ENCODE data around the gene PHOX2B. TPM values are rescaled to one million over a fixed set of nuclear protein-coding genes. Genes with fewer than 3 reads are reported as not detected.

Gene PHOX2B
- total and polyA plus RNA-seq, 9 of the 15 experiments (the other 6 are each of a cell fraction or from before 2014, with no cell fraction given), result not detected

DNA sequence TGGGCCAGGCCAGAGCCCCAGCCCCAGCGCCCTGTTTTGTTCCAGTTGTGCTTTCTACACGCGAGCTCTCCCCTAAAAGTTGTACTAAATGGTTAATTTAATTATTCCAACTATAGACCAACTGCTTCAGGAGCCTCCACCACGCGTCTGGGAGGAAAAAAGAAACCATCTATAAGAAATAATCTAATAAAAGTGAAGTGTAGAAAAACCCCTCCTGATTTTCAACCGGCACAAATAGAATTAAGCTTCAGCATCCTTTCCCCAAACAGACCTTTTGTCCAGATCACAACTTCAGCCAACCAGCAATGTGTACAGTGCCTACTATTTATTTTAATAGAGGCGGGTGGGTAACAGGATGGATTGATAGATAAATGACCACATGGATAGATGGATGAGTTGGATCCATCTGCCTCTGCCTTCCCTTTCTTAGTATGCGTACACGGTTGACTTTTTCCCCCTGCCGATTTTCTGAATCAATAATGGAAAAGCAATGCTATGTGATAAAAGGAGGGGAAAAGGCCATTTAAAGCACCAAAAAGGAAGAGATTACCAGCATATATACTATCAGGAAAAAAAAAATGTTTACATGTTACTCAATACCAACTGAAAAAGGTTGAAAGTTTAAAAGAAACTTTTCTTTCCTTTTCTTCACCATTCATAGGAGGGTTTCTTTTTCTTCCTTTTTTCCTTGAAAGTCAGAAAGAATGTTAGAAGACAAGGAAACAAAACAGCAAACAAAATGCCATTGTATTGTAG is 3.7 kb upstream of the PHOX2B start:
- H3K4me2 ChIP-seq (ENCODE audit: insufficient read depth, low read length), result no peak overlapping the region
- FAIRE-seq (no peak), ATAC-seq (no peak), DNase-seq (ENCODE audit: extremely low read depth in 1 of 4, low spot score in 3 of 4) (no peak)
- H3K4me3 ChIP-seq, result no peak overlapping the region
- H3K4me1 ChIP-seq (replicated peaks in 1 of 2; ENCODE audit: control insufficient read depth in 2 of 2, insufficient read depth in 2 of 2, low read length in 2 of 2), result peaks cover 0 to 8% of the 10 kb centered on the region in 2 experiments; a peak in 1 of 5 replicates
- H3K79me2 ChIP-seq (ENCODE audit: control insufficient read depth, insufficient read depth, low read length), result no peaks in the 10 kb centered on the region
- no peak overlapping the region for H3K9ac ChIP-seq (ENCODE audit: insufficient read depth in 1 of 2, low read depth in 2 of 2, low read length in 2 of 2)
- H3K36me3 ChIP-seq (ENCODE audit: control insufficient read depth, insufficient read depth, low read length), result no peaks in the 10 kb centered on the region
- intact Hi-C loops (cut with micrococcal nuclease) (no loop called here), in situ Hi-C loops (cut with MboI) (no loop called here)
- no peaks in the 10 kb centered on the region for H3K9me3 ChIP-seq (replicated peaks; ENCODE audit: control insufficient read depth, insufficient read depth, low read depth, low read length)
- WGBS (ENCODE audit: insufficient coverage, low coverage, missing lambda C conversion rate), result 2% methylated on average over 10 of the region's 10 CpGs
- BruUV-seq (replicated peaks), result no TSS peak
- H3K27ac ChIP-seq (ENCODE audit: extremely low read depth, low read depth, low read length), result no peak overlapping the region
- no peaks in the 10 kb centered on the region; the same call in 1 of the 2 replicates for H4K20me1 ChIP-seq (replicated peaks; ENCODE audit: control insufficient read depth, insufficient read depth, low read length)
- POLR2A ChIA-PET, result no interaction called here
- H3K9me1 ChIP-seq (ENCODE audit: control insufficient read depth, insufficient read depth, low read length), result no peaks in the 10 kb centered on the region
- CTCF ChIA-PET (ENCODE audit: low intra/inter-chr PET ratio), result no interaction called here
- TF ChIP-seq MIER1 (IDR thresholded peaks at IDR 0.05; ENCODE audit: low read depth) (no peak), GABPB1 (CRISPR knock-in tag; IDR thresholded peaks at IDR 0.05) (no peak), ZNF239 (CRISPR knock-in tag; IDR thresholded peaks at IDR 0.05) (no peak), SMAD1 (IDR thresholded peaks at IDR 0.05; ENCODE audit: low read depth, low read length, partially characterized antibody) (no peak), ILK (tag; IDR thresholded peaks at IDR 0.05; ENCODE audit: borderline replicate concordance, low read depth) (no peak), THRAP3 (IDR thresholded peaks at IDR 0.05; ENCODE audit: borderline replicate concordance) (no peak), MED1 (CRISPR knock-in tag; IDR thresholded peaks at IDR 0.05; ENCODE audit: borderline replicate concordance) (no peak), COPS2 (conservative IDR thresholded peaks at IDR 0.05) (no peak), POLR2AphosphoS5 (IDR thresholded peaks at IDR 0.05; ENCODE audit: control insufficient read depth, insufficient read depth, low read depth, low read length) (no peak), FOXK2 (conservative IDR thresholded peaks at IDR 0.05 in 1 of 2, IDR thresholded peaks at IDR 0.05 in 1 of 2; ENCODE audit: low read depth in 2 of 2) (no peak), LCOR (CRISPR knock-in tag; IDR thresholded peaks at IDR 0.05) (no peak), PTRF (tag; IDR thresholded peaks at IDR 0.05) (no peak), ARID1B (IDR thresholded peaks at IDR 0.05) (no peak), ZBTB7A (IDR thresholded peaks at IDR 0.05; ENCODE audit: borderline replicate concordance, control insufficient read depth, low read depth, low read length) (no peak), EHMT2 (IDR thresholded peaks at IDR 0.05) (no peak), NFRKB (IDR thresholded peaks at IDR 0.05; ENCODE audit: low read depth) (no peak), ZNF431 (CRISPR knock-in tag; IDR thresholded peaks at IDR 0.05) (no peak)
- no peak overlapping the region for H2AFZ ChIP-seq (ENCODE audit: low read depth, low read length)
- peaks cover 14 to 41% of the 10 kb centered on the region in 2 experiments; a peak in 4 of 5 replicates for H3K27me3 ChIP-seq (ENCODE audit: control insufficient read depth in 2 of 2, insufficient read depth in 2 of 2, low read length in 2 of 2)
